ENCODE results near the gene LAD1.

Gene LAD1, protein sequence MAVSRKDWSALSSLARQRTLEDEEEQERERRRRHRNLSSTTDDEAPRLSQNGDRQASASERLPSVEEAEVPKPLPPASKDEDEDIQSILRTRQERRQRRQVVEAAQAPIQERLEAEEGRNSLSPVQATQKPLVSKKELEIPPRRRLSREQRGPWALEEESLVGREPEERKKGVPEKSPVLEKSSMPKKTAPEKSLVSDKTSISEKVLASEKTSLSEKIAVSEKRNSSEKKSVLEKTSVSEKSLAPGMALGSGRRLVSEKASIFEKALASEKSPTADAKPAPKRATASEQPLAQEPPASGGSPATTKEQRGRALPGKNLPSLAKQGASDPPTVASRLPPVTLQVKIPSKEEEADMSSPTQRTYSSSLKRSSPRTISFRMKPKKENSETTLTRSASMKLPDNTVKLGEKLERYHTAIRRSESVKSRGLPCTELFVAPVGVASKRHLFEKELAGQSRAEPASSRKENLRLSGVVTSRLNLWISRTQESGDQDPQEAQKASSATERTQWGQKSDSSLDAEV

DNA sequence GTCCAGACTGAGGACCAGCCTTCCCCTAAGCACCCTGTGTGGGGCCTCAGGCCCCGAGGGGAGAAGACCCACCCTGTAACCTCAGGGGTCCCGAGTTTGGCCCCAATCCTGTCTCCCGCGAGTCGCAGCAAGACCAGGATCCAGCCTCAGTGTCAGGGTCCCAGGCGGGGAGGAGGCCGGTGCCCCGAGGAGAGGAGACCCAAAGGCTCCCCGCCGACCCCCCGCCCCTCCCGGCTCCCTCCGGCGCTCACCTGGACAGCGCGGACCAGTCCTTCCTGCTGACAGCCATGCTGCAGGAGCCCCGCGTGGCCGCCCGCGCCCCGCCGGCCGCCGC lies at the start of gene LAD1:
LAD1 (minus strand) TSS at position 307 of the 334 bp plus-strand sequence; CDS start at position 289, 18 bp downstream.
- DNase-seq (ENCODE audit: extremely low read depth in 1 of 2, low read depth in 1 of 2) = no peak

DNA sequence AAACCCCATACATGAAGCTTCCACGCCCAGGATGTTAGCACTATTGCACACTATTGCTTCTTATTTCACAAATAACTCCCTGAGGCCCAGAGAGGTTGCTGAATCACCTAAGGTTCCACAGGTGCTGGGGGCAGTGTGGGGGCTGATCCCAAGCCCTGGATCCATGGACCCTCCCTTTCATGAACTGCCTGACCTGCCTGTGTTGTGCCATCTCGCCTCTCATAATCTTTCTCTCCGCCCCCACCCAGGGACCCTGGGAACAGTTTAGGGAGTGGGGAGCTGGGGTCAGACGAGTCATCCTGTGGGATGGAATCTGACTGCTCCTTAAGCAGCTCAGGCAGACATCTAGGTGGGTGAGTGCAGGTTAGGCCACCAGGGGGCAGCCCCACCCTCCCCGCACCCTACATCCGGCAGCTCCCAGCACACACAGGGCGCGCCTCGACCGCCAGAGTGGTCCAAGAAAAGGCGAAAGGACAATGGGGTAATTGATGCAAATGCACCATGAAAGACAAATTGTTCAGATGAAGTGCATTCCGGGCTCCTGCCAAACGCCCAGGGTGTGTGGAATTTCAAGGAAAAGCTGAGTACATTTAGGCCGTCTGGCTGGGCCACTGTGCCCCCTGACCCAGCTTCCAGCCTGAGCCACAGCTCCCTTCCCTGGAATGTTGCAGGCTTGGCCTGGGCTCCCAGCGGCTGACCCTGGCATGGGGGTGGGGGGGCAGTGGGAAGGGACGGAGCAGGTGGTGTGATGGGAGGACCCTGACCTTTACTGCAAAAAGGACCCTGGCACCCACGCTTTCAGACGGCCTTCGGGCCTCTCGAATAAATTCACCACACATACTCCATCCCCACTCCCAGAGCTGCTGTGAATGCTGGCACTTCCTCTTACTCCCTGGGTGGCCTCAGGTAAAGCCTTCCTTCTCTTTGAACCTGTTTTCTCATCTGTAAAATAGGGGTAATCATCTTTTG lies 49.1 kb upstream of the LAD1 start:
- DNase-seq (ENCODE audit: extremely low read depth in 1 of 2, low read depth in 1 of 2) = peak; percentile 48 to 51

DNA sequence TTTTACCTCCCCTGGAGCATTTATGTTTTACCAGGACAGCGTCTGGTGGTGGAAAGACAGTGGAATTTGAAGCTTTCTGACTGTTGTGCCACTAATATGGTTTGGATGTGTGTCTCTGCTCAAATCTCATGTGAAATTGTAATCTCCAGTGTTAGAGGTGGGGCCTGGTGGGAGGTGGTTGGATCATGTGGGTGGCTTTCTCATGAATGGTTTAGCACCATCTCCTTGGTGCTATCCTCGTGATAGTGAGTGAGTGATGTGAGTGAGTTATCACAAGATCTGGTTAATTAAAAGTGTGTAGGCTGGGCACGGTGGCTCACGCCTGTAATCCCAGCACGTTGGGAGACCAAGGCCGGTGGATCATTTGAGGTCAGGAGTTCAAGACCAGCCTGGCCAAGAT lies 46.2 kb upstream of the LAD1 start:
- DNase-seq (ENCODE audit: extremely low read depth in 1 of 2, low read depth in 1 of 2) = no peak

DNA sequence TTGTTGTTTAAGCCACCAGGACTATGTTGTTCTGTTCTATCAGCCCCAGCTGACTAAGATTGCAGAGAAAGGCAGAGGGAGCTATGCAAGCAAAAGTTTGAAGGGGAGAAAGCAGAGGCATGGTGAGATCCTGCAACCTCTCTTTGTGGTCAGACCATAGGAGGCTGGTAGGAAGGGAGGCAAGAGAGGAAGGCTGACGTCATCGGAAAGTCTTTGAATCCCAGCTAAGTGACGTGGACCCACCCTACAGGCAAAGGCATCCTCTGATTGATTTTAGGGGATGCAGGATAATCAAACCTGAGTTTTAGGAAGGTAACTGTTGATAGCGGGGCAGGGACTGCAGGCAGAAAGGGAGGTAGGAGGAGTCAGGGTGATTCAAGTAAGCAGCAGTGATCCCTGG lies 45.7 kb upstream of the LAD1 start:
- no peak for DNase-seq (ENCODE audit: extremely low read depth in 1 of 2, low read depth in 1 of 2)

DNA sequence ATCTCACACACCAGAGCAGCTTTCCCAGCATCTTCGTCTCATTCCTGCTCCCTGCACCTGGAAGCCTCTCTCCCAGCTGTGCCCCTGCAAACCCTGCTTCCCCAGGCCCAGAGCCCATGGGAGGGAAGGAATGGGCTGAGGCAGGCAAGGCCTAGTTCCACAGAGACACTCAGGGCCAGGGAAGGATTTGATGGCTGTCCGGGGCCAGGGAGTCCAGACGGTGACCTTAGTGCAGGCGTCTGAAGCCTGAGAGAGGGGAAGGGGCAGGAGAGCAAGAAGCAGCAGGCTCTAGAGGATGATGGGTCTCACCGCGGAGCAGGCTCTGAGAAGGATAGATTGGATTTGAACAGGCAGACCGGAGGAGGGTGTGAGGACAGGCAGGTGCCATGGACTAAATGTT lies 44.6 kb upstream of the LAD1 start:
- no peak for DNase-seq (ENCODE audit: extremely low read depth in 1 of 2, low read depth in 1 of 2)

DNA sequence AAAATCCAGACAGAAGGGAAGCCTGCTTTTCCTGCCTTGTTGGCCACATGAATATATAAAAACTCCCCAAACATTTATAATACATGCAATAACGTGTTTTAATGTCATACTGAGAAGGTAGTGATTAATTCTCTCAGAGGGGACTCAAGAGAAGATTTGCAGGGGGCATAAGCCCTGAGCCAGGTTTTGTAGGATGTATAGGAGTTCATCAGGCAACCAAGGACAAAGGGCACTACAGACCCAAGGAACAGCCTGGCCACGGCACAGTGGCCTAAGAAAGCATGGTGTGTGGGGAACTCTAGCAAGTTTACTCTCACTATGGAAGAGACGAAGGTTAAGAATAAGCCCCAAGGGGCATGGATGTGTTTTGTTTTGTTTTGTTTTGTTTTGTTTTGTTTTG lies 37.8 kb upstream of the LAD1 start:
- DNase-seq (ENCODE audit: extremely low read depth in 1 of 2, low read depth in 1 of 2) = no peak

DNA sequence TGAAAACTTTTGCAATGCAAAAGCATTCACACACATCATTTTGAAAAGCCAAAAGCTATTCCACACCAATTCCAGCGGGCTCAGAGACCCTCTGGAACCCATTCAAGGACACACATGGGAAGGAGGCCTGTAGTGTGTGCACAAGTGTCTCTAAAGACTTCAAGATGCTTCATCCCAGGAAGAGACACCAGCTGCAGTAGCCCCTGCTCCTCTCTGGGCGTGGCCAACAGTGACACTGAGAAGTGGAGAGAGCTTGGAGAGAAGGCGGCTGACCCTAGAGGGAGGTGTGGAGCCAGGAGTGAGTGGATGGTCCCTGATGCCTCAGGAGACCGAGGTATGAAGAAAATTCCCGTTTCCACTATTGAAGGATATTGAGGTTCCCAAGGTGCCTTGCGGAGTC lies 37.3 kb upstream of the LAD1 start:
- DNase-seq (ENCODE audit: extremely low read depth in 1 of 2, low read depth in 1 of 2) = no peak

DNA sequence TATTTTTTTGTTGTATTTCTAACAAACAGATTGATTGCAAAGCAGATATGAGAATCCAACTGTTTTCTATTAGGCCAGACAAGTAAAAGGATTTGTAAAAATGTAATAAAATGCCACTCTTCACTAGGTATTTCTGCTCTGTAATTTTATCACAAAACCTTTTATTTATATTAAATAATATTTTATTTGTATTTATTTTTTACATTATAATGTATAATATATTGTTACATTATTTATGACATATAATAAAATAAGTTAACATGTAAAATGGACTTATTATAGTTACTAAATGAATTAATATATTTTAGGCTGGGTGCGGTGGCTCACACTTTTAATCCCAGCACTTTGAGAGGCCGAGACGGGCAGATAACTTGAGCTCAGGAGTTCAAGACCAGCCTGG lies 35.1 kb upstream of the LAD1 start:
- DNase-seq (ENCODE audit: extremely low read depth in 1 of 2, low read depth in 1 of 2) = no peak

DNA sequence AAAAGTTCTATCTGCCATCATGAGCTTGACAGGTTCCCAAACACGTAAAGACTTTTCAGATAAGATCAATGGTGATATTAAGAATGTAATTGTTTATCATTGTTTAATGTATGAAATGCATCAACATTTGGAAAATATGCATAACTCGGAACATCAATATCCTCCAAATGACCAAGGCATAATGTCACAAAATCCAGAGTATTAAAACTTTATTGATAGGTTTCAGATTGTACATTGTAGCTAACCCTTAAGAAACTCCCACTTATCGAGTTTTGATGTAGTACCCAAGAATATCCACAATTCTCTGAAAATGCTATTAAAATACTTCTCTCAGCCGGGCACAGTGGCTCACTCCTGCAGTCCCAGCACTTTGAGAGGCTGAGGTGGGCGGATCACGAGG lies 34.5 kb upstream of the LAD1 start:
- no peak for DNase-seq (ENCODE audit: extremely low read depth in 1 of 2, low read depth in 1 of 2)

DNA sequence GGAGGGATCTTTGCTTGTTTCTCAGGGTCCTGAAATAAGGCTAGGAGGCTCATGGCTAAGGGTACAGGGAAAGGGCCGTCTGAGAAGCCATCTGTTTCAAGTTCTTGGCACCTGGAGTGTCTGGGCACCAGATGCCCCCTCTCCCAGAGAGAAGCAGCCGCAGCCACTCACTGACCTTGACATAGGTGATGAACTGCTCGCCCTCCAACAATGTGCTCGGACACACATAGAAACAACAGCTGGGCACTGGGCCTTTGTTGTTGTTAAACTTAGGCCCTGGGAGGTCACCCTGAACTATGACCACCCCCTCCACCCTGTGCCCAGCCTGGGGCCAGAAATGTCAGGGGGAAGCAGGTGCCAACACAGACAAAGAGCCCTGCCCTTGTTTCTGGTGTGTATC lies 31.7 kb upstream of the LAD1 start:
- no peak for DNase-seq (ENCODE audit: extremely low read depth in 1 of 2, low read depth in 1 of 2)

DNA sequence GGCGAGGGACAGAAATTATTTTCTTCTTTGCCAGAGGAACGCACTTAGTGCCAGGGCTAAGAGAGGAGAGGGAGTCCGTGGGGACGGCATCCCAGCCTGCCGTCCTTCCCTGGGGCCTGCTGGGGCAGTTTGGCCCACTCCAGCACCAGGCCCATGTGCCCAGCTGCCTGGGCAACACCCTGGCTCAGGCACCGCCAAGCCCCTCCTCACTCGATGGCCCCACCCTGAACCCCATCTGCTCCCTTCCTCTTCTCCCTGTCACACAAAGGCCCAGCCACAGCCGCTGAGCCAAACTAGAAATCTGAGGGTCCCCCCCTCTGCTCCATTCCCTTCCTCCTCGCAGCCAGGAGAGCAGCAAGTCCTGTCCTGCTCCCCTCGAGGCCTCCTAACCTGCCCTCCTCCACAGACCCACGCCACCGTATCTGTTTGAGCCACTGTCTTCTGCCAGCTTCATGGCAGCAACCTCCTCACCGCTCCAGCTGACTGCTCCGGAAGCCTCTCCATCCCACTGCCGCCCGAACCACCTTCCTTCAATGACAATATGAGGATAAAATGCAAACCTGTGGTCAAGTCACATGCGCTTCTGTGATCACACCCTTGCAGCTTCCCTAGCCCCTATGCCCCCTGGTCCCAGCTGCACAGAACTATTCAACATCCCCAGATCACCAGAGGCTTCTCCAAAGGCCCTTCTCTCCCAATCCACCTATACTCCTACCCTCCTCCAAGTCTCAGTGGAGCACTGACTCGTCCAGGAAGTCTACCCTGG lies 30.8 kb upstream of the LAD1 start:
- no peak for DNase-seq (ENCODE audit: extremely low read depth in 1 of 2, low read depth in 1 of 2)

DNA sequence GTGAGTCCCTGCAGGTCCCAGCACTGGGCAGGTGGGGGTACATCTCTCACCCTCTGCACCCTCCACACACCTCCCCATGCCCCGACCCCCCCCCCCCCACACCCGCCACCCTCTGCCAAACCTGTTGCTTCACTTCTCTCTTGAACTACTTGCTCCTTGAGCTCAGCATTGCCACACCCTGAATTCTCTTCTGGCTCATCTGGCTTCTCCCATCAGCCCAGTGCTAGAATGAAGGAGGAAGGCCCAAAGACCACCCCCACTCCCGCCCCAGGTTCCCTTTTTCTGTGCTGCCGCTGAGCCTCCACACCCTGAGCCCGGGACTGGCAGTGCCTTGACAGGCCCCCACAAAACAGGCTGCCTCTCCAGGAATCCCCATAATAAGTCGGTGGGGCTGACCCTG lies 28.8 kb upstream of the LAD1 start:
- no peak for DNase-seq (ENCODE audit: extremely low read depth in 1 of 2, low read depth in 1 of 2)

DNA sequence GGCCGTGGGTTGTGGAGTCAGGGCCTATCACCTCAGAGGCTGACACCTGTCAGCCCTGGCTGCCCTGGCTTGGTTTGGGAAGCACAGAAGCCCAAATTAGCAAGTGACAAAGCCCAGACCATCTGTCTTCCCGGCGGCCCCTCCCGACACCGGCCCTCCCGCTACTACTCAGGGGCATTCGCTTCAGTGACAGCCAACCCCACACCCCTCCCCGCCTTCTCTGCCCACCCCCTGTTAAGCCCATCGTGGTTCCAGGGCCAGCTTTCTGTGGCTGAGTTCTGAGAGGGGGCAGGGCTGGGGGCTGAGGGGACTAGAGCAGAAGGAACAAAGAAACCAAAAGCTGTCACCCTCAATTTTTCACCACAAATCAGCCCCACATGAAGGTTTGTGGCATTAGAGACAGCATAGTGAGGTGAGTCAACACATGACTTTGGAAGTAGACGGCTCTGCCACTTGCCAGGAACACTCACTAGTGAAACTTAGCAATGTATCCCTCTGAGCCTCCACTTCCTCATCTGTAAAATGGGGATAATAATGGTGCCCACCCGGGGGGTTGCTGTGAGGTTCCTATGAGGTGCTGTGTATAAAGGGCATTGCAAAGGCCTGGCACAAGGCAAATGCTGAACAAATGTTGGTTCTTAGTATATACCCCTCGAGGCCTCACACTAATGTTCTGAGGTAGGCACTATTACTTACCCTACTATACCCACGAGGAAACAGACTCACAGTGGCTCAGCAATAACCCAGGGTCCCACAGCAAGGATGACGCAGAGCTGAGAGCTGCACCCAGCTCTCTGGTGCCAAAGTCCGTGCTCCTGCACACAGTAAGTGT lies 27.6 kb upstream of the LAD1 start:
- peak in 1 of 2 donors; percentile 7 for DNase-seq (ENCODE audit: extremely low read depth in 1 of 2, low read depth in 1 of 2)

DNA sequence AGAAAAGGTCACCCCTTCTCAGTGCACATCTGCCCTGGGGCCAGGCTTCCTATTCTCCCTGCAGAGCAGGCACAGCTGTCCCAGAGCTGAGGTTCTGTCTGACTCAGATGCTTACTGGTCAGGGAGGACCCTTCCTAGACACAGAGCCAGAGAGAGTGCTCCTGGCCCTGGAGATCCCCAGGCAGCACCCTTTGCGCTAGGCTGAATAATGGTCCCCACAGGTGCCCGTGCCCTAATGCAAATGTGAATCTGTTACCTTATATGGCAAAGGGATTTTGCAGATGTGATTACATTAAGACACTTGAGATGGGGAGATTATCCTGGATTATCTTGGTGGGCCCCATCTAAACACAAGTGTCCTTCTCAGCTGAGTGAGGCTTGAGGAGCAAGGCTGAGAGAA lies 25.0 kb upstream of the LAD1 start:
- DNase-seq (ENCODE audit: extremely low read depth in 1 of 2, low read depth in 1 of 2) = no peak

DNA sequence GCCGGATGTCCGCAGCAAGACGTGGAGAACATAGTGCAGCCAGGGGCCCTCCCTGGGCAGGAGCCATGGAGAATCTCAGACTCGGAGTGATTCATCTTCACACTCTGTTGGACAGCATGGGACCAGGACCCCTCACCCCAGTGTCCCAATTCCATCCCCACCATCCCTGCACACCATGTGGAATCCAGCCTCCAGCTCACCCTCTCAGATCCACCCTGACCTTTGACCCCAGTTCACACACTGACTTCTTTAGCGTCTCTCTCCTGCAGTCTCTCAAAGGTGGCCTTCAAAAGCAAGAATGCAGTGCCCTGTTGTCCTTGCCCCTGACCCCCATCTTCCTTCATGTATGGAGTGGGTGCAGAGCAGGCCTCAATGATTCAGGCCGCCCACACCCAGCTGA lies 24.5 kb upstream of the LAD1 start:
- DNase-seq (ENCODE audit: extremely low read depth in 1 of 2, low read depth in 1 of 2) = no peak

DNA sequence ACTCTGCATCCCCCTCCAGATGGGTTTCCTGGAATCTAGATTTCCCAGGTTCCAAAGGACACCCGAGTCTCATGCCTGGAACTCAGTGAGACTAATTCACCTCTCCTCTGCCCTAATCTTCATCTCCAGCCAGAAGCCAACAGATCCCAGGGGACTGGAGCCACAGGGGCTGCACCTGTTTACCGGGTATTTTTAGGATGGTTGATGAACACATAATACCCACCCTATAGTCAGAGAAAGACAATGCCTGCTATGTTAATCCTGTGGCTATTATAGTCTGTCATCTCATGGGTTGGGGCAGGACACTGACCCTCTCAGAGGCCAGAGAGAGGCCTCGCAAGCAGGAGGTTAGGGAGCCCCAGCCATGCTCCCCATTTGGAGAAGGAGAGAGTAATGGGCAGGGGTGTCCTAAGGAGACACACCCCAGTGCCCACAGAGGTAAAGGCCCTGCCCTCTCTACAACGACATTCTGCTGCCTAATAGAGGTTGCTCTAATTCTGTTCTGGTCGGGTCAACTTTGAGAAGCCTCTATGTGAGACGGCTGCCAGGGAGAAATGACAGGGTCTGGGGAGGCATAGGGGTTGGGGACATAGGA lies 23.4 kb upstream of the LAD1 start:
- DNase-seq (ENCODE audit: extremely low read depth in 1 of 2, low read depth in 1 of 2) = no peak

DNA sequence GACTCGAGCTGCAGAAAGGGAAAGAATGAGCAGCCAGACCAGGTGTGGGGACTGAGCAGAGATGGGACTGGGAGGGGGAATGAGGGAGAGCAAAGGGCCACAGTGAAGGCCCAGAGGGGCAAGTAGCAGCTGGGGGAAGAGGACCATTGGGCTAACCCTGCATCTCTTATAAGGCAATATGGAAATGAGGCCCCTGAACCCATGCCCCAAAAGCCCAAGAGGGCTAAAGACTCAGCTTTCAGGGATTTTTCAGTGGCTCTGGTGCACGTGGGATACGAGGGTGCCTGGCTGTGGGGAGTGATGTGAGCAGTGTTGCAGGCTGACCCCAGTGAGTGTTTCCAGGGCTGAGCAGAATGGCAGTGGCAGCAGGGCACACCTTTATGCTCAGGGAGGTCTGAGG lies 22.9 kb upstream of the LAD1 start:
- no peak for DNase-seq (ENCODE audit: extremely low read depth in 1 of 2, low read depth in 1 of 2)

DNA sequence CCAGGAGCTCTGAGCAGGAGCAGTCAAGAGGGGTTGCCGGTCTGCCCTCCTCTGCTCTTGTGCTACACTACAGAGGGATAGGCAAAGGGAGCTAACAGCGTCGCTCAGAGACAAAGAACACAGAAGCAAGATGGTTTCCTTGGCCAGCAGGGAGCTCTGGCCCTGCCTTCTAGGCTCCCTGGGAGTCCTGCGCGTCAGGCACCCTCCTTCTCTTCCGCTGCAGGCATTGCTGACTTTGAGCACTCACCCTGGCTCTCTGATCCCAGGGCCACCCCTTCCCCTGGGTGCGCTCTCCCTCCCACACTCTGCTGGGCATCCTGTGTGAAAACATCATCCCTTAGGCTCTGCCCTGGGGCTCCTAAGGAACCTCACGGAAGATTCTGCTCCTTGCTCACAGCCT lies 21.9 kb upstream of the LAD1 start:
- DNase-seq (ENCODE audit: extremely low read depth in 1 of 2, low read depth in 1 of 2) = no peak

DNA sequence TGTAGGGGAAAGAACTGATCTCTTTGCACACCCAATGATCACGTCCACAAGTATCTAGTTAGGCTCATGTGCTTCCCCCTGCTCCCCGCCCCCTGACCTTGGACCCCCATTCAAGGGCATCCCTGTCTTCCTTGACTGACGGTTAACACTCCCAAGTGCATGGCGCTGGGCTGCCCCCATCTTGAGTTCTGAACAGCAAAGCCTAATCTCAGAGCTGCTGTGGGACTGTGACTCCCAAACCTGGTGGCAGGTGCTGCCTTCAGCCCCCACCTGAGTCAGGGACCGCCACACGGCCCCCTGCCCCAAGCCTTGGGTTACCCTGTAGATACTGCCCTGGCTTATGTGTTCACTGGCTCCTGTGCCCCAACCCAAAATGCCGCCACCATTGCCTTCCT lies 21.5 kb upstream of the LAD1 start:
- DNase-seq (ENCODE audit: extremely low read depth in 1 of 2, low read depth in 1 of 2) = no peak

Data from stimulated activated CD8-positive, alpha-beta memory T cell treated with anti-CD3 and anti-CD28 coated beads, Interleukin-7, amount 100 ng/mL, for 48 hours (primary cell).